ENCODE results near the gene TEX9. TPM values are rescaled to one million over a fixed set of nuclear protein-coding genes. Genes with fewer than 3 reads are reported as not detected.

The TEX9 gene
- total RNA-seq, 4 donors from 2014 or later: 4.3 to 18.0 (median 7.9) TPM

GRCh38 chr15:56475351-56475750 lies 110.1 kb downstream of the TEX9 start:
- no peak for DNase-seq
- no peaks in the 10 kb centered on the region for H3K9me3 ChIP-seq
- TF ChIP-seq CTCF (IDR thresholded peaks at IDR 0.05) (no peak), POLR2A (IDR thresholded peaks at IDR 0.05) (no peak)
- intact Hi-C loops (cut with DNase I): no loop called here
- no peaks in the 10 kb centered on the region for H3K36me3 ChIP-seq
- H3K27ac ChIP-seq: no peak overlapping the region
- H3K4me3 ChIP-seq: no peak overlapping the region
- no peaks in the 10 kb centered on the region for H3K27me3 ChIP-seq
- no peaks in the 10 kb centered on the region for H3K4me1 ChIP-seq

Other genes with a start within 250 kb of the TEX9 start
- gene RFX7, start 121.5 kb upstream of the TEX9 start, total RNA-seq: 10 to 100 TPM in 2 of 4 donors, 1 to 10 TPM in 2; 7.5 to 10.7 (median 9.9) TPM
- gene MNS1, start 99.7 kb downstream of the TEX9 start, total RNA-seq: 1 to 10 TPM in 2 of 4 donors, under 1 TPM in 2; 0.57 to 1.1 (median 0.98) TPM

All from esophagus squamous epithelium (tissue), 5 donors.